DMS114 treated with DMSO at 0.1 percent for 48 hours (cell line): ENCODE results near the gene CENPN.
A peak's percentile ranks its signal among the peaks of the same experiment; 100 is the strongest.

Experiments used
- DNase-seq: peaks from one replicate; lab custom pipeline; 2025; ENCODE audit not compliant: unreplicated experiment; lab: John Stamatoyannopoulos, UW

Gene CENPN, protein sequence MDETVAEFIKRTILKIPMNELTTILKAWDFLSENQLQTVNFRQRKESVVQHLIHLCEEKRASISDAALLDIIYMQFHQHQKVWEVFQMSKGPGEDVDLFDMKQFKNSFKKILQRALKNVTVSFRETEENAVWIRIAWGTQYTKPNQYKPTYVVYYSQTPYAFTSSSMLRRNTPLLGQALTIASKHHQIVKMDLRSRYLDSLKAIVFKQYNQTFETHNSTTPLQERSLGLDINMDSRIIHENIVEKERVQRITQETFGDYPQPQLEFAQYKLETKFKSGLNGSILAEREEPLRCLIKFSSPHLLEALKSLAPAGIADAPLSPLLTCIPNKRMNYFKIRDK

DNA sequence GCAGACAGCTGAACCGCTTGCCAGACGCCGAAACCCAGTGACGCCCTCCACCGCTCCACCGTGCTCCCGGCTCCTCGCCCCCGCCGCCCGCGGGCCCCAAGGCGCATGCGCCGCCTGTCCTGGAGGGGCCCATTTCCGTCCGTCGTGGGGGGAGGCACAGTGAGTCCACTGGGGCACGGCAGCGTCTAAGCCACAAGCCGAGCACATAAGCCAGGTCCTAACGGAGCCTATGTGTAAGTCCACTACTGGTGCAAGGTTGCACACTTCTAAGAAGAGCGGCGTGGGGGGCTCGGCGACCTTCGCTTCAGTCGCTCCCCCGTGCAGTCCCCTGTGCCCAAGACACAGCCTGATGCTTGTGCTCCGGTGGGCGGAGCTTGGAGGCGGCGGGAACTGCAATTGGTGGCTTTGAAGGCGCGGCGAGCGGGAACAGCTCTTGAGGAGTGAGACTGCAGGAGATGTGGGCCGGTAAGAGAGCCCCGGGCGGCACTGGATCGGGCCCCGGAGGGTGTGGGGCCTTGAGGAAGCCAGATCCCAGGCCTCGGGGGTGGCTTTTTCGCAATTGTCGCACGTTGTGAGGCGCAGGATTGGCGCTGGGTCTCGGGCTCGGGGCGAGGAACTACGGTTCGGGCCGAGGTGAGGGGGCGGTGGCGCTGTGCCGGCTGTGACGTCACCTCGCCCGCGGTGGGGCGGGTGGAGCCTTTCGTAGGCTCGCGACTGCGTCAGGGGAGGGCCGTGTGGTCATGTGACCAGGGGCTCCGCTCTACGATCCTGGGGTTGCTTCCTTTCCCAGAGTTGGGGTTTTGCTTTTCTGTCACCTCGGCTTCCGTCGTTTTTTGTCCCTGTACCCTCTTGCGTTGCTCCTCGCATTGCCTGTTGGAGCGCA, at the start of gene CENPN, which contains the start of gene CMC2:
Gene CENPN, plus strand, starts transcription at position 402 of the 883 bp plus-strand sequence. CDS start 4,726 bp downstream, outside the sequence.
Gene CMC2, minus strand, starts transcription at position 73 of the 883 bp plus-strand sequence. CDS start 9,491 bp downstream, outside the sequence.
- DNase-seq, result peak; percentile 93

DNA sequence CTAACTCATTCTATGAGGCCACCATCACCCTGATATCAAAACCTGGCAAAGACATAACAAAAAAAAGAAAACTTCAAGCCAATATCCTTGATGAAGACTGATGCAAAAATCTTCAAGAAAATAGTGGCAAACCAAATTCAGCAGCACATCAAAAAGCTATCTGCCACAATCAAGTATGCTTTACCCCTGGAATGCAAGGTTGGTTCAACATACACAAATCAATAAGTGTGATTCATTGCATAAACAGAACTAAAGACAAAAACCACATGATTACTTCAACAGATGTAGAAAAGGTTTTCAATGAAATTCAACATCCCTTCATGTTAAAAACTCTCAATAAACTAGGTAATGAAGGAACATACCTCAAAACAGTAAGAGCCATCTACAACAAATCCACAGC, 48.7 kb upstream of the CENPN start:
- no peak for DNase-seq

DNA sequence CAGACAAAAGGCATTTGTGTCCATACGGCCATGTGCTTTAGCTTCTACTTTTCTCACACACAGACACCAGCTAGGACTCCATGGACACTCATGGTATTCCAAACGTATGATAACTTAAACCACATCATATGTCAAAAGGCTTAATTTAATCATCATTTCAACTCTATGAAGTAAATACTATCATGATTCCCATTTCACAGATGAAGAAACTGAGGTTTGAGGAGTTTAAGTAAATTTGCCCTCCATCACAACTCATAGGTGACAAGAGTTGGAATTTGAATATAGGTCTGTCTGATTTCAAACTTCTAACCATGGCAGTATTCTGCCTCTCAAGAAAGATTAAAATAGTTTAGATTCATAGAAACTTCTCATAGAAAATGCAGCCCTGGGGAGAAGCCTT, 44.1 kb upstream of the CENPN start:
- DNase-seq, result no peak

DNA sequence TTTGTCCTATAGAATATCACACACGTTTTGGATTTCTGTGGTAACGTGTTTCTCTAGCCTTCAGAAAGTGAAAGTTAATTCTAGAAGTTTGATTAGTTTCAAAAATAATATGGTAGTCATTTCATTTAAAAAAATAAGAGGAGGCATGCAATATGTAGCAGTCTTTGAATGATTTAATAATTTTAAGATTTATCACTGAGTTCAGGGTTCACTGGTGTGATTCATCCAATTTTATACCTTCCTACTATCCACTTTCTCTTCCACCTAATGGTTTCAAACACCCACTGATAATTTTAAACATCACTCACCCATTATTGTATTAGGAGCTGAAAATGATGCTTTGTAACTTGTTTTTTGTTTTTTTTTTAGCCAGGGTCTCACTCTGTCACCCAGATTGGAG, 42.7 kb upstream of the CENPN start:
- DNase-seq, result no peak

DNA sequence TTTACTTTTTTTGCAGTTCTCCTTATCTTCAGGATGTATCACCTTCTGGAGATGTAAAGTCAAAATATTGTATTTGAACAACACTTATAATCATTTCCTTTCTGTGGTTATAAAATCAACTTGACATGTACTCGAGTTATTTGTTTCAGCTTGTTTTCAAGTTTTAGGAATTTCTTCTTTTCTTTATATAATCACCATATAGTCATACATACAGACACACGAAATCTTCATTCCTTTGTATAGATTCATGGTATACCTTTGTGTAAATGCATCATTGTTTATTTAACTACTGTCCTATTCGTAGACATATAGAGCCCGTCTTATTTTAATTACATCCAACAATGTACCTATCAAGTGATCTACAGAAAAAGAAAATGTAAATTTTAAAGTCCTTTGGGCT, 40.4 kb upstream of the CENPN start:
- DNase-seq, result no peak

DNA sequence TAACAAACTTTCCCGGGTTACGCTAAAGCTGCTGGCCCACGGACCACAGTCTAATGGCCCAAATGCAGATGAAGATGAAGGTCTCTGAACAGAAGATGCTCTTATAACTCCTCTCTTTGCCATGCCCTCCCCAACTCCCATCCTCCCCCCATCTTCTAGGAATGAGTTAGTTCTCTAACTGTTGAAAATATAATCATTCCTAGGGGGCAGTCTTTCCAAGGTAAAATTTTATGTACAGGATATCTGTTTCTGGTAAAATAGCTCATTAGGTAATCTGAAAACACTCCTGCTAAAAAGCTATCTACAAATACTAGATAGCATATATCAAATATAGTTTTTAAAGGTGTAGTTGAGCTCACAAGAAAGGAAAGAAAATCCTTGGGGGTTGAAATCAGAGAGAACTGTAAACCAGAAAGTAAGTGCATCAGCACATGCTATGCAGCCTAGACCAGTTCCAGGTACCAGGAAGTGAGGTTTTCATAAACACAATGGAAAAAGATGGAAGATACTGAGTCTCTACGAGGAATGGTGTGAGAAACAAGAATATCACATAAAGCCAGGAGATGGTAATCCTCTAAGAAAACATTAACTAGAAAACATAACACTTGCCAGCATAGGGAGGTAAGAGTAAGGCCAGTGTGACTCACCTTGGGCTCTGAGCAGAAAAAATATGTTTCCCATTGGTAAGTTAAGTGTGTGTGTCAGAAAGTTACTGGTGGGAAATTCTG, 38.5 kb upstream of the CENPN start:
- no peak for DNase-seq

DNA sequence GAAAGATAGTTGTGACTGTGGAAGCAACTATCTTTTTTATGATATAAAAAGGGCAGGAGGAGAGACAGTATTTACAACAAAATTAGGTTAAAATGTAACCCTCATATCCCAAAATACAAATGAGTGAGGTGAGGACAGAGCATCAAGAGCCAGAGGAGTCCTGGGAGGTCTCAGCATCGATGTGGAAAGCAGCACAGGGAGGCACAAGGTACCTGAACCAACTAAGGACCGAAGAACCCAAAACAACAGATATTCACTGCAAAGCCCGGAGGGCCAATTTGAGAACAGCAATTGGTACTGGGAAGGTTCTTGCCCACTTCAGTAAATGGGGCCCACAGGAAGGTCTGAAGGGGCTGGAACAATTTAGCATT, 37.9 kb upstream of the CENPN start:
- no peak for DNase-seq

DNA sequence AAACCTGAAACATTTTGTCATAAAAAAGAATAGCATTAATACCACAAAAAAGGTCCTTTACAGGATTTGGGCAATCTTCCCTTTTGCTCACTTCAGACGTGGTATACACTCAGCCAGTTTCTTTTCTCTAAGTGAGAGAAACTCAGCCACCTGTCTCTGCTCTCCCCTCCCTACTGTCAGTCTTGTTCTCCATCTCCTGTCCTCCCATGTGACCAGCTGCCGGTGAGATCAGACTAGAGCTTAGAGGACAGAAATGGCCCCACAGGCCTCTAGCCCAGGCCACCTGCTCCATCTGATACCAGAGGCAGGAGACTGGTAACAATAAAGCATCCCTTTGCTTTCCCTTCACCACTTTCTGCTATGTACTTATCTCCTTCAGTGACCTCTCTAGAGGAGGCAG, 35.2 kb upstream of the CENPN start:
- no peak for DNase-seq

DNA sequence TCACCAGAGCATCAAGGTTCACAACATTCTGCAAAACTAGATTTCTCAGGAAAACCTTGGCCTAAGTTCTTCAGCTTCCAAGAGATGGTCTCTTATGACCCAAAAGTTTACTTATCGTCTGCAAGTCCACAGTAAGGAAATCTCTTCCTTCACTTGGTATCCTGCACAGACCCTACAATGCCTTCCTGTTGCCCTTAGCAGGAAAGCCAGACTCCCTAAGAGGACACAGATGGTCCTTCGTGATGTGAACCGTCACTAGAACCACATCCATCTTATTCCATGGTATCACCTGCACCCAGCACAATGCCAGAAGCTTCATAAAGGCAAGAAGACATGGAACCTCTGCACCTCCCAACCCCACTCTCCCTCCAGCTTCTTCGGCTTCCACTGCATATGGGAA, 34.4 kb upstream of the CENPN start:
- no peak for DNase-seq

DNA sequence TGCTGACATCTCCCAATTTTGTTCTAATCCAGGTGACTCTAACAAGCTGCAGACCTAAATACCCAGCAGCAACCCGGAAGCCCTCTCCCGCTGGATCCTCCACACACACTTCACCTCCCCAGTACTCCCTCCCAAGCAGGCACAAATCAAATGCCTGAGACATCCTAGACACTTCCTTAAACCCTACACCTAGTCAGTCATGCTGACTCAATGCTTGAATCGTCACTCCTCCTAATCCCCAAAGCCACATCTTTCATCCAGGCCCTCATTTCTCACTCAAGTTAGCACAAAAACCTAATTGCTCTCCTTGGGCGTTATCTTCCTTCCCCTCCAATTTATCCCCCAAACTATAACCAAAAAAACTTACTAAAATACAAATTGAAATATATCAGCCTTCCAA, 33.0 kb upstream of the CENPN start:
- DNase-seq, result no peak

DNA sequence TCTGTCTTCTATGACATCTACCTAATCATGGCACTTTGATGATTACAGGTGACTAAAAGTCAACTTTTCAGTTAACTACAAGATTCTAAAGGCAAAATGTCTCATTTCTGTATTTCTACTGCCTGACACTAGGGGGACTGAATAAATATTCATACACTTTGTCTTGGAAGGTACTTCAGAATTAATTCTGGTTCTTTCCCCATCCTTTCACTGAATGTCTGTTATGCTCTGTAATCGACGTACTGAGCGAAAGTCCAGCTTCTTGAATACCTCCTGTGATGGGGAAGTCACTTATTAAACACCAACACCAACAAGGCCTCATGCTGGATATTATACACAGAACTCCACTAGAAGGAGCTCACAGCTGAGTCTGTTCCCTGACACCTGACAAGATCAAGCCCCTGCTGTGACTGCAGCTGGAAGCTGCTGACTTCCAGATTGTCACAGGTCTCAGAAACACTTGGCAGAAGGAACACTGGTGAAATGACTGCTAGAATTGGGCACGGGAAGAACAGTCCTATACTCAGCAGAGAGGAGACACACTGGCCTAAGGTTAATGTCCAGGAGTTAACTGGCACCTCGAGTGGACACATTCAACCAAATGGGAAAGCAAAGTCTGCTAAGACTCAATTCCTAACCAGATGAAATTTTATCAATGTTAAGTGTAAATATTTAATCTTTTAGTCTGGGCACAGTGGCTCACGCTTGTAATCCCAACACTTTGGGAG, 32.2 kb upstream of the CENPN start:
- DNase-seq, result no peak

DNA sequence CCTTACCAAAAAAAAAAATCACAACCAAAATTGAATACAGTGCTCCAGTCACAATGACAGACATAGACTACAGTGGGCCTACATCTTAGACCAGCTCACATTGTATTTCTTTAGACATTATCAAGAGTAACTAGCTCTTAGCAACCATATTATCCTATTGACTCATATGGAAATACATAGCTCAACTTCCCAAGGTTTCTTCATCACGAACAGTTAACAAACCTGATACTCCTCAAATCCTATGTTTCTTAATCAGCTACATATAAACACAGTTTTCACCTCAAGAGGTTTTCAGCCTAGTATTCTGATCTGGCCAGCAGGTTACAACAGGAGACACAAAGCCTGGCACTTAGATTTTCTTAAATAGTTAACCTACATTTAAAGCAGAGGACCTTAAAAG, 30.1 kb upstream of the CENPN start:
- DNase-seq, result no peak

DNA sequence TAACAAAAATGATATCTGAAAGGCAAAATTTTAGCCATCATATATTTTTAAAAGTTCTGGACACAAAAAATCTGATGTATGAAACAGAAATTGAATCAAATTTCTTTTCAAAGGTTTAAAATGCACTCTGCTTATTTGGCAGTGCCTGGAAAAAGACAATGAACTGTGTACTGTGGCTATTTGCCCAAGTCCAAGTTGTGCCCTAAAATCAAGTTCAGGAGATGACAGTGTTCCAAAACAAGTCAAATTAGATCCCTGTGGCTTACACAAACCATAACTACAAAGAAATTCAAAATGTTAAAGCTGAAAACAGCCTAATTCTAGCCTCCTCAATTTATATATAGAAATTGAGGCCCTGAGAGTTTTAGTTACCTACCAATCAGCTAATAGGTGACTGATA, 25.9 kb upstream of the CENPN start:
- no peak for DNase-seq

DNA sequence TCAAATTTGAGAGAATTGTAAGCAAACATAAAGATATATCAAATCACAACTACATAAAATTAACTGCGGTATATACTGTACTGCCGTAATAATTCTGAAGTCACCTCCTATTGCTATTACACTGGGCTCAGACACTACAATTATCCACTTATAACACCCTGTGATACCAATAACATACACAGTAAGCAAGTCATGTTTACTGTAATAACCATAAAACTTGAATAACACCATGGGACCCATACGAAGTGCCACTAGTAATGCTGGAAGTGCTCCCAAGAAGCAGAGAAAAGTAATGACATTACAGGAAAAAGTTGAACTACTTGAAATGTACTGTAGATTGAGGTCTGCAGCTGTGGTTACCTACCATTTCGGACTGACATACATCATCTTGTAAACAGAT, 24.4 kb upstream of the CENPN start:
- no peak for DNase-seq

DNA sequence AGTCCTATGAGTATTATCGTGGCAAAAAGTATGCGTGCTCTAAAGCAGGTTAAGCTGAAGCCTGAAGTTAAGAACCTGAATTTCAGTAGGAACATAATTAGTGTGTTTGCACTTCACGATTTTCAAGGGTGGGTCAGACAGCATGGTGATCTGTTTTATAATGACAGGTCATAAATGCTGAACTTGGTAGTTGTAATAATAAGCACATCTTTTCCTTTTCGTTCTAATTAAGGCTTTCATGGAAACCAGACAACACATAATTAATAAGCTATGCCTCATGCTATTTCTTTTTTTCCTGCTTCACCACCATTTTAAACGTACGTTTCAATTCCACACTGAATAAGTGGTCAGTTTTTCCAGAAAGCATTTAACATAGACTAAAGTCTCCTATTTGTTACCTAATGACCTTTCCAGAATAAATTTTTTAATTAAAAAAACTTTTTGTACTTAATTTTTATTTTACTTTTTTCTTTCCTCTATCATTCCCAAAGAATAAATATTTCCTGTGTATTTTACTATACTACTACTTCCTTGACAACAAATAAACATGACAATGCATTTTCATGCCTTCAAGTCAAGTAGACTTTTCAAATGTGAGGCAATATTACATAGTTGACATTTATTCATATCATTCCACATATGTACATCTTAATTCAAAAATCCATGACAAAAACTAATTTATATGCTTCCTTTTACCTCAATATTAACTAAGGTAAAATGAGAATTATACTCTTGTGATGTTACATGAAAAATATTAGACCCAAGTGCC, 22.7 kb upstream of the CENPN start:
- no peak for DNase-seq

DNA sequence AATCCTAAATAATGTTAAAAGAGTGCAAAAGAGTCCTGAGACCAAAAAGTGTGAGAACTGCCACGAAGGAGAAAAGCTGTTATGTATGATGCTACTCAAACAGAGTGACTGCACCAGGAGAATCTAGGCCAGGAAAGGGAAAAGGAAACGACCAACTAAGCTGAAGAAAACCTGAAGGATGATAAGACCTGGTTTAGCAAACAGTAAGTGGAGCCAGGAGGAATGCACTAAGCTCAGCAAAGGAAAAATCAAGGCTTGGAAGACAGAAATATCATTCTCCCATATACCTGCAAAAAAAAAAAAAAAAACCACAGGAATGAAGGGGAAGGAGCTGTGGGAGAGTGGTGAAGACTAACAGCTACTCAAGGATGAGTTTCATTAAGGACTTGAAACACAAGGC, 21.4 kb upstream of the CENPN start:
- no peak for DNase-seq

DNA sequence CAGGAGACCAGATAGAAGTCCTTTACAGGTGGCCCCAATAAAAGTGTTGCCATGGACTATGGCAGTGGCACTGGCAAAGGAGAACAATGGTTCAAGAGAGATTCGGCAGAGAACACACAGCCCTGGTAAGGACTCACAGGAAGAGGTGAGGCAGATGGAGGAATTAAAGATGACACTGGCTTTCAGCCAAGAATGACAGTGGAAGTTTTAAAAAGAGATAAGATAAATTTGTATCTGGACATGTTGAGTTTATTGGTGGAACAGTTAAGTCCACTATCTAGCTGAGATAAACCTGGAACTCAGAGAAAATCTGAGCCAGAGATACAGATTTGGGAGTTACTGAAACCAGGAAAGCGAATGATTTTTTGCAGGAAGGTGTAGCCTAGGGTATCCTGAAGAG, 20.5 kb upstream of the CENPN start:
- DNase-seq, result no peak

DNA sequence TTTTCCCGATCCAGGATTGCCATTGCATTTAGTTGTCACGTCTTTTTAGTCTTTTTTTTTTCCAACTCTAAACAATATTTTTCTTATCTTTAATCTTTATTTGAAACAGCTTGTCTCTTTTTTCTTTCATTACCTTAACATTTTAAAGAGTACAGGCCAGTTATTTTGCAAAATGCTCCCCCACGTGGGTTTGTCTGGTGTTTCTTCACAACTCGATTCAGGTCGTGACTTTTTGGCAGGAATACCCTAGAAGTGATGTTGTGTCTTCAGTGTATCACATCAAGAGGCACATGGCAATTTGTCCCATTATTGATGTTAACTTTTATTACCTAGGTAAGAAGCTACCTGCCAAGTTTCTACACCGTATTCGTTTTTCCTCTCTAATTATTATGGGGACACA, 18.3 kb upstream of the CENPN start:
- DNase-seq, result no peak

DNA sequence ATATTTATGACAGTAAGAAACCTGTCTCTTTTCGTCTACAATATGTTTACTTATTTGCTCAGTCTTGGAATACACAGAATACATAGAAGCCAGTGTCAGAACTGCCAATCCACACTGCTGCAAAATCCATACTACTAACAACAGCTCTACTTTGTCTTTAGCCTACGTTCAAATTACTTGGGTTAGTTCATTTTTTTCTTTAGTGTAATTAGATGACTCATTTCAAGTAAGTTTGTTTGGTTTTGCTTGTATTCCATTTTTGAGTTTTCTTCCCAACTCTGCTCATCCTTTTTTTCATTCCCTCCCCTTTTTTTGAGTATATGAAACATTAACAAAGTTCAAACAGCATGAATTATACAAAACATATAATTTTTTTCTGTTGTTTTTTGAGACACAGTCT, 17.2 kb upstream of the CENPN start:
- DNase-seq, result no peak

DNA sequence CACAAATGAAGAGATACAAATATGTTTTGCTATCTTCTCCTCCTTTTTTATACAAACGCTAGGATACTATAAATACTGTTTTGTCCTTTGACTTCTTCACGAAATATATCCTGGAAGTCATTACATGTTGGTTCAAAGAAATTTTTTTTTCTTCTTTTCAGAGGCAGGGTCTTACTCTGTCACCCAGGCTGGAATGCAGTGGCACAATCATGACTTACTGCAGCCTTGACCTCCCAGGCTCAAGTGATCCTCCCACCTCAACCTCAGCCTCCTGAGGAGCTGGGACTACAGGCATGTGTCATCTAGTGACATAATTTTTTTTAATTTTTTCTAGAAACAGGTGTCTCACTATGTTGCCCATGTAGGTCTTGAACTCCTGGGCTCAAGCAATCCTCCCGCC, 16.4 kb upstream of the CENPN start:
- no peak for DNase-seq
